CD14-positive monocyte (primary cell): ENCODE measurements around the gene CFTR. TPM values are rescaled to one million over a fixed set of nuclear protein-coding genes. Genes with fewer than 3 reads are reported as not detected.

Experiments used
- DNase-seq, 3 donors: peaks; one replicate each; pipeline ENCODE4 v3.0.0-alpha.2; 2011 to 2022
- H2AFZ ChIP-seq: 2 replicates; pipeline ENCODE4 v1.6.0; 2012; ENCODE audit warnings: mild to moderate bottlenecking, low read depth, low read length, inconsistent platforms; ENCODE audit not compliant: insufficient read depth, poor library complexity, severe bottlenecking
- H3K27ac ChIP-seq, 2 donors: 1 replicate in 1 of 2; 2 replicates in 1 of 2; pipeline ENCODE4 v1.5.1; 2012 to 2013; ENCODE audit warnings: low read length in 2 of 2, control low read depth in 1 of 2, inconsistent platforms in 1 of 2, low read depth in 1 of 2, mild to moderate bottlenecking in 1 of 2
- H3K27me3 ChIP-seq, 2 donors: one replicate each; pipeline versions ENCODE4 v1.6.0 to v1.6.1; 2011 to 2013; ENCODE audit warnings: low read length in 2 of 2; ENCODE audit not compliant: control insufficient read depth in 2 of 2, insufficient read depth in 2 of 2
- H3K36me3 ChIP-seq, 2 donors: replicated peaks in 1 of 2; 1 replicate in 1 of 2; 2 replicates in 1 of 2; pipeline versions ENCODE4 v1.5.1 to v1.6.1; 2012 to 2013; ENCODE audit warnings: low read length in 2 of 2, control low read depth in 1 of 2, inconsistent platforms in 1 of 2, mild to moderate bottlenecking in 1 of 2; ENCODE audit not compliant: insufficient read depth in 2 of 2, control insufficient read depth in 1 of 2
- H3K4me1 ChIP-seq, 2 donors: 1 replicate in 1 of 2; 2 replicates in 1 of 2; pipeline versions ENCODE4 v1.5.1 to v1.6.1; 2012 to 2013; ENCODE audit warnings: low read length in 2 of 2, control low read depth in 1 of 2, inconsistent platforms in 1 of 2, mild to moderate bottlenecking in 1 of 2, moderate library complexity in 1 of 2; ENCODE audit not compliant: insufficient read depth in 2 of 2, control insufficient read depth in 1 of 2
- H3K4me2 ChIP-seq: replicated peaks from 2 replicates; pipeline ENCODE3; 2012; ENCODE audit warnings: low read length, moderate library complexity, mild to moderate bottlenecking; ENCODE audit not compliant: poor library complexity, severe bottlenecking; ENCODE audit errors: extremely low read depth
- H3K4me3 ChIP-seq, 3 experiments: fragments of 200-600 bp in 1 of 3; sonication (generic) in 1 of 3; replicated peaks in 1 of 3; 1 replicate in 2 of 3; 2 replicates in 1 of 3; pipeline ENCODE4 v1.5.1; 2011 to 2013; ENCODE audit warnings: low read length in 3 of 3, mild to moderate bottlenecking in 3 of 3, control low read depth in 2 of 3, low read depth in 2 of 3, inconsistent platforms in 1 of 3, moderate library complexity in 1 of 3
- H3K79me2 ChIP-seq: 2 replicates; pipeline ENCODE4 v1.6.0; 2012; ENCODE audit warnings: mild to moderate bottlenecking, control low read depth, inconsistent platforms, low read length, moderate library complexity; ENCODE audit not compliant: insufficient read depth
- H3K9ac ChIP-seq: 2 replicates; pipeline ENCODE4 v1.6.0; 2017; ENCODE audit warnings: low read length, mild to moderate bottlenecking; ENCODE audit not compliant: insufficient read depth, poor library complexity, severe bottlenecking
- H3K9me3 ChIP-seq, 2 donors: replicated peaks in 1 of 2; 1 replicate in 1 of 2; 2 replicates in 1 of 2; pipeline versions ENCODE4 v1.5.1 to v1.6.1; 2012 to 2013; ENCODE audit warnings: low read length in 2 of 2, control low read depth in 1 of 2; ENCODE audit not compliant: control insufficient read depth in 1 of 2, insufficient read depth in 1 of 2
- H4K20me1 ChIP-seq: 2 replicates; pipeline ENCODE4 v1.6.0; 2012; ENCODE audit warnings: mild to moderate bottlenecking, low read length, control low read depth, moderate library complexity; ENCODE audit not compliant: insufficient read depth
- H3K27ac Mint-ChIP-seq, 7 donors: one replicate each; pipeline ENCODE4 v1.8.0; 2020; ENCODE audit warnings: mild to moderate bottlenecking in 7 of 7, mixed read lengths in 7 of 7, moderate library complexity in 6 of 7, inconsistent platforms in 2 of 7
- H3K27me3 Mint-ChIP-seq, 3 donors: one replicate each; pipeline ENCODE4 v1.8.0; 2021 to 2022; ENCODE audit warnings: low read depth in 3 of 3, mild to moderate bottlenecking in 3 of 3, mixed read lengths in 3 of 3, moderate library complexity in 3 of 3, inconsistent platforms in 1 of 3
- H3K36me3 Mint-ChIP-seq, 2 donors: one replicate each; pipeline ENCODE4 v1.8.0; 2020; ENCODE audit warnings: mixed read lengths in 2 of 2, inconsistent platforms in 1 of 2, mild to moderate bottlenecking in 1 of 2
- H3K4me1 Mint-ChIP-seq: one replicate; pipeline ENCODE4 v1.8.0; 2020; ENCODE audit warnings: mild to moderate bottlenecking, mixed read lengths
- H3K4me3 Mint-ChIP-seq, 2 donors: one replicate each; pipeline ENCODE4 v1.8.0; 2020; ENCODE audit warnings: mild to moderate bottlenecking in 2 of 2, mixed read lengths in 2 of 2, moderate library complexity in 1 of 2
- H3K9me3 Mint-ChIP-seq, 7 donors: one replicate each; pipeline ENCODE4 v1.8.0; 2020 to 2022; ENCODE audit warnings: mixed read lengths in 7 of 7, mild to moderate bottlenecking in 6 of 7, moderate library complexity in 6 of 7, inconsistent platforms in 2 of 7
- CTCF ChIP-seq: fragments of 200-600 bp; IDR thresholded peaks from one replicate; pipeline ENCODE4 v1.8.0; 2022; ENCODE audit warnings: antibody characterized with exemption, mild to moderate bottlenecking
- WGBS: methylation state at CpG from one replicate; pipeline ENCODE4 v1.1.5; 2013; ENCODE audit warnings: missing lambda C conversion rate; ENCODE audit not compliant: insufficient coverage; 5-methylcytosine and 5-hydroxymethylcytosine counted together
- intact Hi-C, 2 donors: fragments of 100-400 bp; cut with micrococcal nuclease; formaldehyde crosslinking; loops; one replicate each; pipeline versions ENCODE4 v1.15.0 to v1.15.1; 2023
- polyA plus RNA-seq, 3 donors: library from polyadenylated mRNA; depleted of rRNA in 1 of 3; unstranded in 2 of 3; stranded (reverse) in 1 of 3; fragments of 300-500 nt in 2 of 3; fragments of >200 nt in 1 of 3; fragmentation: Illumina TruSeq in 2 of 3; gene quantifications; 1 replicate in 2 of 3; 2 replicates in 1 of 3; pipeline ENCODE4 v1.2.3, GENCODE V29; 2012 to 2021

CFTR gene
- polyA plus RNA-seq, 3 donors: not detected

- intact Hi-C loops: no loop called here
- Mint-ChIP-seq H3K4me3 (no peak overlapping the region), H3K36me3 (no peaks in the 10 kb centered on the region), H3K27ac (no peak overlapping the region), H3K27me3 (no peaks in the 10 kb centered on the region), H3K9me3 (peaks cover 0 to 2% (median 0%) of the 10 kb centered on the region in 7 donors), H3K4me1 (no peaks in the 10 kb centered on the region)
- no peak for TF ChIP-seq CTCF
- no CpG with 5 or more reads among the region's 2 CpGs for WGBS
- H3K9me3 ChIP-seq: no peaks in the 10 kb centered on the region
- no peaks in the 10 kb centered on the region for H3K36me3 ChIP-seq
- no peak overlapping the region for H3K4me3 ChIP-seq
- no peak overlapping the region for H3K27ac ChIP-seq
- H3K4me1 ChIP-seq: no peaks in the 10 kb centered on the region
- no peaks in the 10 kb centered on the region for H3K79me2 ChIP-seq
- no peak overlapping the region for H3K9ac ChIP-seq
- no peak for DNase-seq
- no peak overlapping the region for H2AFZ ChIP-seq
- H3K27me3 ChIP-seq: no peaks in the 10 kb centered on the region
- H4K20me1 ChIP-seq: no peaks in the 10 kb centered on the region
- no peak overlapping the region for H3K4me2 ChIP-seq
Measured at GRCh38 chr7:117493460-117493859, 13.6 kb downstream of the CFTR start.

GRCh38 chr7:117495308-117495707 is 15.5 kb downstream of the CFTR start:
- Histone ChIP-seq H3K27me3 (no peaks in the 10 kb centered on the region), H3K4me1 (no peaks in the 10 kb centered on the region), H3K27ac (no peak overlapping the region), H4K20me1 (no peaks in the 10 kb centered on the region), H3K4me2 (no peak overlapping the region), H3K79me2 (no peaks in the 10 kb centered on the region), H2AFZ (no peak overlapping the region), H3K9me3 (no peaks in the 10 kb centered on the region), H3K9ac (no peak overlapping the region), H3K36me3 (no peaks in the 10 kb centered on the region), H3K4me3 (no peak overlapping the region)
- H3K27ac Mint-ChIP-seq: no peak overlapping the region
- TF ChIP-seq CTCF: no peak
- no peaks in the 10 kb centered on the region for H3K36me3 Mint-ChIP-seq
- no peak for DNase-seq
- no peaks in the 10 kb centered on the region for H3K27me3 Mint-ChIP-seq
- no CpG with 5 or more reads among the region's 1 CpG for WGBS
- no peaks in the 10 kb centered on the region for H3K4me1 Mint-ChIP-seq
- no peak overlapping the region for H3K4me3 Mint-ChIP-seq
- intact Hi-C loops: no loop called here
- H3K9me3 Mint-ChIP-seq: peaks cover 0 to 2% (median 0%) of the 10 kb centered on the region in 7 donors
